ENCODE measurements around the gene ASPRV1.
"Not testable (repeated sequence)": the region's sequence is repeated elsewhere in the genome, so short reads cannot be mapped to it uniquely, and the experiment has no call there.

ASPRV1 gene

DNA sequence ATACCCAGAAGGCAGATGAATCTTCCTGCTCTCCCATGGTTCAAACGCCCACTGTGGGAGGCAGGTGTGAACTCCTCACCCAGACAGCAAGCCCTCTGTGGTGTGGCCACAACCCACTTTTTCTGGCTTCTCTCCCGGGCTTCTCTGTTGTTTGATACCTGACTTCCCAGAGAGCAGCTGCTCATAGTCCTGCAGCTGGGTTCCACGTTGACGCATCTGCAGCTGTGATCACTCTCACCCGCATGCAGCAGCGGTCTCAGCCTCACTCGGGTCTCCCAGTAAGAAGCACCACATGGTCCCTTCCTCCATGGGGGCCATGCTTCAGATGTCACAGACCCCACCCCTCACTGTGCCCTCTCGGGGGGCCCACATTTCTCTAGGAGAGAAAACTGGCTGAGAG is 3.5 kb downstream of the ASPRV1 start:
- no peak overlapping the region for H3K9ac ChIP-seq (ENCODE audit: insufficient read length, low read depth)
- H3K9me3 ChIP-seq (ENCODE audit: insufficient read depth, low read length) = no peaks in the 10 kb centered on the region
- TF ChIP-seq YY1 (IDR thresholded peaks at IDR 0.05; ENCODE audit: insufficient read depth, insufficient read length) = no peak
- no peak for TF ChIP-seq ZNF274 (IDR thresholded peaks at IDR 0.05; ENCODE audit: low read depth, low read length)
- no peak for TF ChIP-seq SUZ12 (IDR thresholded peaks at IDR 0.05; ENCODE audit: extremely low read depth, insufficient read depth, insufficient read length)
- no peaks in the 10 kb centered on the region for H3K36me3 ChIP-seq (ENCODE audit: insufficient read depth, insufficient read length, low read length)
- no peaks in the 10 kb centered on the region for H3K4me1 ChIP-seq (ENCODE audit: insufficient read depth, insufficient read length)
- no peak for DNase-seq (ENCODE audit: low read depth, low spot score)
- H3K27me3 ChIP-seq (ENCODE audit: insufficient read depth, insufficient read length) = no peaks in the 10 kb centered on the region
- H3K4me3 ChIP-seq (ENCODE audit: insufficient read length, low read depth) = no peak overlapping the region

GRCh38 chr2:69956475-69956979 is 4.9 kb downstream of the ASPRV1 start:
- Histone ChIP-seq H3K36me3 (ENCODE audit: insufficient read depth, insufficient read length, low read length) (no peaks in the 10 kb centered on the region), H3K4me3 (ENCODE audit: insufficient read length, low read depth) (no peak overlapping the region), H3K9ac (ENCODE audit: insufficient read length, low read depth) (no peak overlapping the region), H3K9me3 (ENCODE audit: insufficient read depth, low read length) (no peaks in the 10 kb centered on the region), H3K4me1 (ENCODE audit: insufficient read depth, insufficient read length) (no peaks in the 10 kb centered on the region), H3K27me3 (ENCODE audit: insufficient read depth, insufficient read length) (no peaks in the 10 kb centered on the region)
- no peak for DNase-seq (ENCODE audit: low read depth, low spot score)
- TF ChIP-seq SUZ12 (IDR thresholded peaks at IDR 0.05; ENCODE audit: extremely low read depth, insufficient read depth, insufficient read length) (no peak), YY1 (IDR thresholded peaks at IDR 0.05; ENCODE audit: insufficient read depth, insufficient read length) (no peak), ZNF274 (IDR thresholded peaks at IDR 0.05; ENCODE audit: low read depth, low read length) (no peak)

DNA sequence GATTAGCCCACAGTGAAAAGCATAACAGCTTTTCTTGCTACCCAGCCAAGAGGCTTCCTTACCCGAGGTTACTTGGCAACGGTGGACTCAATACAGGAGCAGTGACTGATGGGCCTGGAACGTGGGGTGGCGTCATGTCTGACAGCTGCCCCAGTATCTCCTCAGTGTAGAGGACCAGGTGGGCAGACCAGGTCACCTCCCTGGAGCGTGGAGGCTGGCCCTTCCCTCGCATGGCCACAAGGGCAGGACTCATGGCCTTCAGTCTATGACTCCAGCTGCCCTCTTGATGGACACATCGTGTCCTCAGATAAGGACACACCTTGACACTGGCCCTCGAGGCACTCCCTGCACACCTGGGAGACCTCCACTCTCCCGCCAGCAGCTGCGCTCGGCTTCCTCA is 6.4 kb downstream of the ASPRV1 start:
- DNase-seq (ENCODE audit: low read depth, low spot score) = no peak
- H3K9ac ChIP-seq (ENCODE audit: insufficient read length, low read depth) = no peak overlapping the region
- H3K27me3 ChIP-seq (ENCODE audit: insufficient read depth, insufficient read length) = no peaks in the 10 kb centered on the region
- no peak overlapping the region for H3K4me3 ChIP-seq (ENCODE audit: insufficient read length, low read depth)
- H3K9me3 ChIP-seq (ENCODE audit: insufficient read depth, low read length) = no peaks in the 10 kb centered on the region
- TF ChIP-seq YY1 (IDR thresholded peaks at IDR 0.05; ENCODE audit: insufficient read depth, insufficient read length) (no peak), ZNF274 (IDR thresholded peaks at IDR 0.05; ENCODE audit: low read depth, low read length) (no peak), SUZ12 (IDR thresholded peaks at IDR 0.05; ENCODE audit: extremely low read depth, insufficient read depth, insufficient read length) (no peak)
- H3K4me1 ChIP-seq (ENCODE audit: insufficient read depth, insufficient read length) = no peaks in the 10 kb centered on the region
- H3K36me3 ChIP-seq (ENCODE audit: insufficient read depth, insufficient read length, low read length) = no peaks in the 10 kb centered on the region

DNA sequence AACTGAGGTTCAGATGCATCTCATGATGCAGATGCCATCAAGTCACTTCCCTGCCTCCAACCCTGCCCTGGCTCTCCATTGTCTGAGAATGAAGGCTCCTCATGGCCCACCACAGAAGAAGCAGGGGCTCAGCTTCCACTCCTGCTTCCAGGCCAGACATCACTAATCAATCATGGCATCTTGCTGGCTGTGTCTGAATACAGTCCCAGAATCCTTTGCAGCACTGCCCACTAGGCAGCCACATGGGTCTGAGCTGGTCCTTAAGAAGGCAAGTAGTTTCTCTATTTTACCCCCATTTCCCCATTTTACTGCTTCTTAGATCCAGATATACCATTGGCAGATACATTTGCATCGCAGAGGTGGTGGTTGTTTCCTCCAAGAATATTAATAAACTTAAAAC is 7.3 kb downstream of the ASPRV1 start:
- Histone ChIP-seq H3K4me3 (ENCODE audit: insufficient read length, low read depth) (no peak overlapping the region), H3K27me3 (ENCODE audit: insufficient read depth, insufficient read length) (no peaks in the 10 kb centered on the region), H3K4me1 (ENCODE audit: insufficient read depth, insufficient read length) (no peaks in the 10 kb centered on the region), H3K9me3 (ENCODE audit: insufficient read depth, low read length) (no peaks in the 10 kb centered on the region), H3K36me3 (ENCODE audit: insufficient read depth, insufficient read length, low read length) (no peaks in the 10 kb centered on the region), H3K9ac (ENCODE audit: insufficient read length, low read depth) (no peak overlapping the region)
- no peak for DNase-seq (ENCODE audit: low read depth, low spot score)
- no peak for TF ChIP-seq SUZ12 (IDR thresholded peaks at IDR 0.05; ENCODE audit: extremely low read depth, insufficient read depth, insufficient read length)
- no peak for TF ChIP-seq YY1 (IDR thresholded peaks at IDR 0.05; ENCODE audit: insufficient read depth, insufficient read length)
- no peak for TF ChIP-seq ZNF274 (IDR thresholded peaks at IDR 0.05; ENCODE audit: low read depth, low read length)

GRCh38 chr2:69952336-69953115 is 8.9 kb downstream of the ASPRV1 start:
- Histone ChIP-seq H3K9me3 (ENCODE audit: insufficient read depth, low read length) (no peaks in the 10 kb centered on the region), H3K27me3 (ENCODE audit: insufficient read depth, insufficient read length) (no peaks in the 10 kb centered on the region), H3K4me3 (ENCODE audit: insufficient read length, low read depth) (no peak overlapping the region), H3K9ac (ENCODE audit: insufficient read length, low read depth) (no peak overlapping the region), H3K4me1 (ENCODE audit: insufficient read depth, insufficient read length) (no peaks in the 10 kb centered on the region), H3K36me3 (ENCODE audit: insufficient read depth, insufficient read length, low read length) (no peaks in the 10 kb centered on the region)
- no peak for DNase-seq (ENCODE audit: low read depth, low spot score)
- TF ChIP-seq ZNF274 (IDR thresholded peaks at IDR 0.05; ENCODE audit: low read depth, low read length) (no peak), YY1 (IDR thresholded peaks at IDR 0.05; ENCODE audit: insufficient read depth, insufficient read length) (no peak), SUZ12 (IDR thresholded peaks at IDR 0.05; ENCODE audit: extremely low read depth, insufficient read depth, insufficient read length) (no peak)

GRCh38 chr2:69950671-69951070 is 10.8 kb downstream of the ASPRV1 start:
- H3K27me3 ChIP-seq (ENCODE audit: insufficient read depth, insufficient read length); DNase-seq (ENCODE audit: low read depth, low spot score); H3K4me1 ChIP-seq (ENCODE audit: insufficient read depth, insufficient read length); H3K9ac ChIP-seq (ENCODE audit: insufficient read length, low read depth); H3K4me3 ChIP-seq (ENCODE audit: insufficient read length, low read depth); H3K9me3 ChIP-seq (ENCODE audit: insufficient read depth, low read length); H3K36me3 ChIP-seq (ENCODE audit: insufficient read depth, insufficient read length, low read length): not testable (repeated sequence)

DNA sequence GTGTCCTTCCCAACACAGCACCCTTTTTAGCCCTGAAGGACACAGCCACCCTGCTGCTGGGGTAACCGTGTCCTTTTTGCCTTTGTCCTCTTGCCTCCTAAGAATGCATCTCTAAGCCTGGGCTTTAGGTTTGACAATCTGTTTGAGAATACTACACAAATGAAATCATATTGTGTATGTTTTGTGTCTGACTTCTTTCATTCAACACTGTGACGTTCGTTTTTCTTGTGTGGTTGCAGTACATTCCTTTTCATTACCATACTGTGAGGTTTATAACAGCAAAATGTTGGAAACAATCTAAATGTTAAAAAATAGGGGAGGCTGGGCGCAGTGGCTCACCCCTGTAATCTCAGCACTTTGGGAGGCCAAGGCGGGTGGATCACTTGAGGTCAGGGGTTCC is 11.2 kb downstream of the ASPRV1 start:
- Histone ChIP-seq H3K9ac (ENCODE audit: insufficient read length, low read depth) (no peak overlapping the region), H3K4me1 (ENCODE audit: insufficient read depth, insufficient read length) (no peaks in the 10 kb centered on the region), H3K4me3 (ENCODE audit: insufficient read length, low read depth) (no peak overlapping the region), H3K9me3 (ENCODE audit: insufficient read depth, low read length) (no peaks in the 10 kb centered on the region), H3K36me3 (ENCODE audit: insufficient read depth, insufficient read length, low read length) (no peaks in the 10 kb centered on the region), H3K27me3 (ENCODE audit: insufficient read depth, insufficient read length) (no peaks in the 10 kb centered on the region)
- no peak for DNase-seq (ENCODE audit: low read depth, low spot score)
- TF ChIP-seq SUZ12 (IDR thresholded peaks at IDR 0.05; ENCODE audit: extremely low read depth, insufficient read depth, insufficient read length) = no peak

Data from NT2/D1 (cell line).